ENCODE data around the gene TIMM13.

Gene TIMM13

DNA sequence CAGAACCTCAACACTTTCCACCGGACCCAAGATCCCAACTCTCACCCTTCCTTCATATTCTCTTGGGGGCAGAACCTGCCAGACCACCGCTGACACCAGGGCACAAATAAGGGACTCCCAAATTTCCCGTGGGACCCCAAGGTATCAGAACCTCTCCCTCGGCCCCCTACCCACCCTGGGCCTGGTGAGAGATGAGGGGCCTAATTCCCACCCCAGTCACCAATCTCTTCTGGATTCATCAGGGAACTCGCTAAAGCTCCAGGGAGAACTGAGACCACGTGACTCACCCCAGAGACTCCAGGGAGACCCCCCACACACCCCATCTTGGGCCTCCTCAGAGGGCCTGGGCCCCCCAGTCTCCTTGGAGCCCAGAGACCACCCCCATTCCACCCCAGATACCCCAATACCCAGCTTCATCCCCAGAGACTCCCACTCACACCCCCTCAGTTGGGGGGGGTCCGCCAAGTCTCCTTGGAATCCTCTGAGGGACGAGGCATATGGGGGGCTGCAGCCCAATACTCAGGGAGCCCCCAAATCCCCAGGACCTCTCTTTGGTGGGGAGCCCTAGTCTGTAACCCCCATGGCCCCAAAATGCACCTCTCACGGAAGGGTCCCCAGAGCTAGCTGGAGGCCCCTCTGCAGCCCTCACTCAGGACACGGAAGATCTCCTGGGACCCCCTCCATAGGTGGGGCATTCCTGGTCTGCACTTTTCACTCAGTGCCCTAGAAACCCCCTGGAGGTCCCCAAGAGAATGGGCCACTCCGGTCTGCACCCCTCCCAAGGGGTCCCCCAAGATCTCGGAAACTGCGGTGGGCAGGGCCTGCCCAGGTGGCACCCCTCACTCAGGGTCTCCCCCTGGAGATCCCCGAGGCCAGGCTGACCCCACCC, 27.8 kb upstream of the TIMM13 start:
- no peak for DNase-seq

- DNase-seq = no peak
These were observed 27.0 kb upstream of the TIMM13 start for GRCh38 chr19:2454199-2454961.

DNA sequence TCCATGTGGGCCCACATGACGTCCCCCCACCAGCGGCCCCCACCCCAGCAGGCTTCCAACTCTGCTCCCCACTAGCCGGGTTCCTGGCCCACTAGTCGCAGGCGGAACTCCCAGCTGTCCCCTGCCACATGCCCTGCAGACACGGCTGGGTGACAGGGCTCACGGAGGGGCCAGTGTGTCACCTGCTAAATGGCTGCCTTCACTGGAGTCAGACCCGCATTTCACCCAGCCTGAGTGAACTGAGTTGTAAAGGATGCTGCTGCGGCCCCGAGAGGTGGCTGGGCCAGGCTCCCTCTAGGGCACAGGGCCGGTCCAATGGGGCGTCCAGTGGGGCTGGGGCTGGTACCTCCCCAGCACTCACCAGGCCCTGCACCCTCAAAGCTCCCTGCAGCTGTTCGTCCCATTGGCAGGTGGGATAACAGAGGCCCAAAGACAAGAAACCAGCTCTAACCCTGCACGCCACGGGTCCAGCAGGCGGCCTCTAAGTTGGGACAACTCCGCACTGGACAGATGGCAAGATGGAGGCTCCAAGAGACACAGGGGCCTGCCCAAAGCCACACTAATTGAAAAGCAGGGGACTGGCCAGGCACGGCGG, 26.1 kb upstream of the TIMM13 start:
- no peak for DNase-seq

DNA sequence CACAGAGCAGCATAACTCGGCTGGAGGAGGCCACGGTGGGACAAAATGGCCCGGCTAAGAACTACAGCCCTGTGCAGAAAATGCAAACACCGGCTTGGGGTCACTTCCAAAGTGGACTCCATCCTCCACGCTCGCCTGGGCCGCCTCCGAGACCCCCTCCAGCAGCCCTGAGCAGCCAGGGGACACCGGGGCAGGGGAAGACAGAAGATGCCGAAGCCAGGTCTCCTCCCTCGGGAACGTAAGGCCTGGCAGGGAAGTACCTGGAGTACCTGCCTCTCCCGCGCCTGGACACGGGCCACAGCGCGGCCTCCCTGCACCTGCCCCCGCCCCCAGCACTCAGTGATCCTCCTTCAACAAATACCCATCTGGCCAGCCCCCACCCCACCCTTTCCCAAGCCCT, 24.4 kb upstream of the TIMM13 start:
- no peak for DNase-seq

DNA sequence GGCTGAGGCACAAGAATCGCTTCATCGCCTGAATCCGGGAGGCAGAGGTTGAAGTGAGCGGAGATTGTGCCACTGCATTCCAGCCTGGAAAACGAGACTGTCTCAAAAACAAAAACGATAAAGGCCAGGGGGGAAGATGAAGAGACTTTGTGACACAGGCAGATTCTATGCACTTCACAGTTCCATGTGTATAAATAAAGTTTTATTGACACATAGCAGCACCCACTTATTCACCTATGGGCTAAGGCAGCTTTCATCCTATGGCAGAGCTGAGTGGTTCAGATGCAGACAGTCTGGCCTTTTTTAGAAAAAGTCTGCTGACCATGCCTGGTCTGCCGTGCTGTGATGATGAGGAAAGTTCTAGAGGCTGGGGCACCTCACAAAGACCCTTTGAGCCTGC, 23.8 kb upstream of the TIMM13 start:
- no peak for DNase-seq

DNA sequence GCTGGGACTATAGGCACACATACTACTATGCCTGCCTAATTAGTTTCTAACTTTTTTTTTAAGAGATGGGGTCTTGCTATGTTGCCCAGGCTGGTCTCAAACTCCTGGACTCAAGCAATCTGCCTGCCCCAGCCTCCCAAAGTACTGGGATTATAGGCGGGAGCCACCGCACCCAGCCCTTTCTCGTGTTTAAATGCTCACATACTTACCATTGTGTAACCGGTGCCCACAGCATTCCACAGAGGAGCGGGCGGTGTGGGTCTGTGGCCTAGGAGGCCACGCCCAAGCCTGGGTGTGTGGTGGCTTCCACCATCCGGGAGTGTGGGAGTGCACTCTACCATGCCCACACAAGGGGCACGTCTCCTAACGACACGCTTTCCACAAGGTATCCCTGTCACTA, 21.6 kb upstream of the TIMM13 start:
- no peak for DNase-seq

- no peak for DNase-seq
These were observed 19.0 kb upstream of the TIMM13 start for GRCh38 chr19:2446381-2446780.

DNA sequence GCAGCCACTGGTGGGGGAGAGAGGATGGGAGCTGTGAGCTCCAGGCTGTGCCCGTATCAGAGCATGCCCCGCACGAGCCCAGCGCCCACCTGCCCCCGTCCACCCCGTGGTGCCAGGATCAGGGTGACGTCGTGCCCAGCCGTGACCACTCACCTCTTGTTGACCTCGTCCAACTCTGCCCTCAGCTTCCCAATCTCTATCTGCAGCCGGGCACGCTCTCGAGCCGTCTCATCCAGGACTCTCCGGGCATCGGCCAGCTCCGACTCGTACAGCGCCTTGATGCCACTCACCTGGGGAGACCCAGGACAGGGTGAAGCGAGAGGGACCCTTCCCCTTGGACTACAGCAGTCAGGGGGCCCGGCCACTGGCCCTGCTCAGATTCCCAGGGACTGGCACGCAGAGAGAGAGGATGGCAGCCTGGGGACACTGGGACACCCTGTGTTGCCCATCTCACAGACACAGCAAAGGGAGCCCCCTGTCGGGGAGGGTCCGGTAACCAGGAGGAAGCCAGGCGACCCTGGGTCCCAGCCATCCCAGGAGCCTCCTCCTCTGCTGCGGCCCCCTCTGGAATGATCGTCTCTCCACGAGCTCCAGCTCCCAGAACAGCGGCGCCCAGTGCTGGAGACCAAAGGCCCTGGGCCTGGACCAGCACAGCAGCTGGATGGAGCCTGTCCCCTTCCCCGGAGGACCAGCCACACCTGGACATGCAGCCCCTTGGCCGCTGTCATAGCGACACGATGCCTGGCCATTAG, 17.0 kb upstream of the TIMM13 start:
- DNase-seq = no peak

DNA sequence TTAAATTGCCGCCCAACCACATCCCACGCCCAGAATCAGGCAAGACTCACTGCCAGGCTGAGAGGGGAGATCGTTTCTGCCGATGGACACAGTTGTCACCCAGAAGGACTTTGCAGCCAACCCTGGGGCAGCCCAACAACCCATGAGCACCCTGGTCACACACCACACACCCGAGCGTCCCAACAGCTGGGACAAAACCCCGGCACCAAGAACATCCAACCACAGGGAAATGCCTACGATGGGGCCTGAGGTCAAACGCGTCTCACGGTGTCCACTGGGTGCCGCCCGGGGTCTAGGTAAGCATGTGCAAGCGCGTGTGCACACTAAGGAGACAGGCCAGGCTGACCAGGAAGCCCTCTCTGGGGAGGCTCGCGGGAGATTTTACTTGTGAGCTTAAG, 16.4 kb upstream of the TIMM13 start:
- no peak for DNase-seq

DNA sequence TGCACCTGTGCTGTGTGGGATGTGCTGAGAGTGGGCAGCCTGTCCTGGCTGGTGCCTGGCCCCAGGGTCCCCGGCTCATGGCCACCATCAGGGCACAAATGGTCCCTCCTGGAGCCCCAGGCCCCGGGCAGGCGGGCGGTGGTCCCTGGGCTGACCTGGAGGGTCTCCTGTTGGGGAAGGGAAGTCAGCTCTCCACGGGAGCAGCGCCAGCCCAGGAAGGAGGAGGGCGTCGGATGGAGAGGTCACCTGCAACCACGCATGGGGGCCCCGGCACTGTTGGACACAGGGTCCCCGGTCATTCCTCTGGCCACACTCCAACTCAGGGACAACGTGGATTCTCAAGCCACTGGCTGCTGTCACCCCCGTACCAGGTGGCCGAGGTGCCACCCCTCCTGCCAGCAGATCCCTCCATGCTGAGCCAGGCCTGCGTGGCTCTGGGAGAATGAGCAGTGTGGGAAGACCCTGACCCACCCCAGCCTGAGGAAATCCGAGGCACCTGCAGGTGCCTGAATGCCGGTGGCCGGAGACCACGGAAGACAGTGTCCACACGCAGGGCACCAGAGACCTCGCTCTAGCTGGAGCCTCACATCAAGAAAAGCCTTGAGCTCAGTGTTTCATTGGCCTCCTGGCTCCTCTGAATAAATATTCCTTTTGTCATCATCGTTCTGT, 15.9 kb upstream of the TIMM13 start:
- no peak for DNase-seq

GRCh38 chr19:2441096-2441752, 13.8 kb upstream of the TIMM13 start:
- DNase-seq = no peak

DNA sequence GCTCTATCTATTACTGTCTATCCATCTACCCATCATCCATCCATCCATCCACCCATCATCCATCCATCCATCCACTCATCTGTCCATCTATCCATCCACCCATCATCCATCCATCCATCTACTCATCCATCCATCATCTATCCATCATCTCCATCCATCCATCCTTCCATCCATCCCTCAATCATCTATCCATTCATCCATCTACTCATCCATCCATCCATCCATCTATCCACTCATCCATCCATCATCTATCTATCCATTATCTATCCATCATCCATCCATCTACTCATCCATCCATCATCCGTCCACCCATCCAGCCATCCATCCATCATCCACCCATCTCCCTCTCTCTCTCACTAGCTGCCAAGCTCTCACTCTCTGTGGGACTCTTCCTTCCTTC, 13.1 kb upstream of the TIMM13 start:
- no peak for DNase-seq

DNA sequence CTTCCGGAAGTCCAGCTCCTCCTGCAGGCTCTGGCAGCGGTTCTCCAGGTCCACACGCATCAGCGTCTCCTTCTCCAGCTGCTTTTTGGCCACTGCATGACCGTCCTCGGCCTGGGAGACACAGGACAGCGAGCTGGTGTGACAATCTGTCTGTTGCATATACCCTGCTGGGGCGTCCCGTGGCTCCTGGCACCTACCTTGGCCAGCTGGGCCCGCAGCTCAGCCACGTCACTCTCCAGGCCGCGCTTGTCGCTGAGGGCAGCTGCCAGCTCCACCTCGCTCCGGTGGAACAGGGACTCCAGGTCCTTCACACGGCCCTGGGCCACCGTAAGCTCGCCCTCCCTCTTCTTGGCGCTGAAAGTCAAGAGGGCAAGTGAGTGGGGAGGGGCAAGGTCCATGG, 10.8 kb upstream of the TIMM13 start:
- no peak for DNase-seq

- DNase-seq = no peak
These were observed 9.5 kb upstream of the TIMM13 start for GRCh38 chr19:2436926-2437325.

- DNase-seq = no peak
These were observed 9.0 kb upstream of the TIMM13 start for GRCh38 chr19:2436384-2436783.

GRCh38 chr19:2434721-2435265, 7.4 kb upstream of the TIMM13 start:
- no peak for DNase-seq

DNA sequence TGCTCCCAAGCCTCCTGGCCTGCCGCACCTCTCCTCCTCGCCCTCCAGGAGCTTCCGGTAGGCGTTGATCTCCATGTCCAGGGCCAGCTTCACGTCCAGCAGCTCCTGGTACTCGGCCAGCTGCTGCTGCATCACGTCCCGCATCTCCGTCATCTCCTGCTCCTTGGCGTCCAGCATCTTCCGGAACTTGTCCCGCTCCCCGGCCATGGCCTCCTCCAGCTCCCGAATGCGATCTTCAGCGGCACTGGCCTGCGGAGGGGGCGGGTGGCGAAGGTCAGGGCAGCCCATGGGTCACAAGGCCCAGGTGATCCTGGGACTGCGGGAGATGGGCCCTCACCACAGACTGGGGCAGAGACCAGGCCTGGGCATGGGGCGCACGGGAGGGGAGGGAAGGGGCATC, 6.9 kb upstream of the TIMM13 start:
- no peak for DNase-seq

DNA sequence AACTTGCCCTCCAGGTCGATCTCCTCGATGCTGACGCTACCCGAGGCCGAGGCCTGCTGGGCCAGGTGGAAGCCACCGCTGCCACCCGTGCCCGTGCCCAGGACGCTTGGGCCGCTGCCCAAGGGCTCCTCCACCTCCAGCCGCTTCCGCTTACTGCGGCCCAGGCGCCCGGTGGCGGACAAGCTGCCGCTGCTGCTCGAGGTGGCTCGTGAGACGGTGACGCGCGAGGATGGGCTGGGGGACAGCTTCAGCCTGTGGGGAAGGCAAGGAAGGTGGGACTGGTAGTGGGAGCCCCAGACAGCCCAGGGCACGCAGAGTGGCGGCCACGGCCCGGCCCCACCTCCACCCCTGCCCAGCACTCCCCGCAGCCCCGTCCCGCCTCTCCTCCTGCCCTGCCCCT, 6.5 kb upstream of the TIMM13 start:
- DNase-seq = no peak

- no peak for DNase-seq
These were observed 4.9 kb upstream of the TIMM13 start for GRCh38 chr19:2432131-2432848.

DNA sequence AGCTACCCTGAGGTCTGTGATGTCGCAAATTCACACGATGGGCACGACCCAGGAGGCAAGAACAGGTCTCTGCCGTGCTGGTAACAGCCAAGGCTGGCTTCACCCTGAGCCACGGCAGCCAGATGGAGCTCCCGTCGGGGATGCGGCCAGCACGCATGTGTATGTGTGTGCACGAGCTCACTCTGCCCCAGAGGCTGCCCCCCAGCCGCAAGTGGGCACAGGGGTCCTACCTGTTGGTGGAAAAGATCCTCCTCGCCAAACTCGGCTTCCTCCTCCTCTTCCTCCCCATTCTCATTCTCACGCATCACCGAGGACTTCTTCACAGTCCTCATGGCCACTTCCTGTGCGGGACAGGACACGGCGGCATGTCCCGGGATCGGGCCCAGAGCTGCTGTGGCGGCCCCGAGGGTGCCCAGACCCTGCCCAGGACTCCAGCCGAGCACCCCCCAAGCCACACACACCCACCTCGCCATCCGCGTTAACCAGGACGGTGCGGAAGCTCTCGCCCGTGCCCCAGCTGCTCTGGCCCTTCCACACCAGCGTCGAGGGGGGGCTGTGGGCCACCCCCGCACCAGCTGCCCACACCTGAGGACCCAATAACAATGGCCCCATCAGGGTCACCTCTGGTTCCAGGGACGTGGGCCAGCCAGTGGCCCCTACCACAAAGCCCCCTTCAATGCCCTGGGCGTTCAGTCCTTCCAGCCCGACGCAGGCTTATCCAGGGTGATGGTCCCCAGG, 4.1 kb upstream of the TIMM13 start:
- no peak for DNase-seq
